CD14-positive monocyte (primary cell): ENCODE measurements around the gene BANP. TPM values are rescaled to one million over a fixed set of nuclear protein-coding genes. Genes with fewer than 3 reads are reported as not detected.

Experiments used
- DNase-seq, 3 donors: peaks; one replicate each; pipeline ENCODE4 v3.0.0-alpha.2; 2011 to 2022
- H2AFZ ChIP-seq: 2 replicates; pipeline ENCODE4 v1.6.0; 2012; ENCODE audit warnings: mild to moderate bottlenecking, low read depth, low read length, inconsistent platforms; ENCODE audit not compliant: insufficient read depth, poor library complexity, severe bottlenecking
- H3K27ac ChIP-seq, 2 donors: 1 replicate in 1 of 2; 2 replicates in 1 of 2; pipeline ENCODE4 v1.5.1; 2012 to 2013; ENCODE audit warnings: low read length in 2 of 2, control low read depth in 1 of 2, inconsistent platforms in 1 of 2, low read depth in 1 of 2, mild to moderate bottlenecking in 1 of 2
- H3K27me3 ChIP-seq, 2 donors: one replicate each; pipeline versions ENCODE4 v1.6.0 to v1.6.1; 2011 to 2013; ENCODE audit warnings: low read length in 2 of 2; ENCODE audit not compliant: control insufficient read depth in 2 of 2, insufficient read depth in 2 of 2
- H3K36me3 ChIP-seq, 2 donors: replicated peaks in 1 of 2; 1 replicate in 1 of 2; 2 replicates in 1 of 2; pipeline versions ENCODE4 v1.5.1 to v1.6.1; 2012 to 2013; ENCODE audit warnings: low read length in 2 of 2, control low read depth in 1 of 2, inconsistent platforms in 1 of 2, mild to moderate bottlenecking in 1 of 2; ENCODE audit not compliant: insufficient read depth in 2 of 2, control insufficient read depth in 1 of 2
- H3K4me1 ChIP-seq, 2 donors: 1 replicate in 1 of 2; 2 replicates in 1 of 2; pipeline versions ENCODE4 v1.5.1 to v1.6.1; 2012 to 2013; ENCODE audit warnings: low read length in 2 of 2, control low read depth in 1 of 2, inconsistent platforms in 1 of 2, mild to moderate bottlenecking in 1 of 2, moderate library complexity in 1 of 2; ENCODE audit not compliant: insufficient read depth in 2 of 2, control insufficient read depth in 1 of 2
- H3K4me2 ChIP-seq: replicated peaks from 2 replicates; pipeline ENCODE3; 2012; ENCODE audit warnings: low read length, moderate library complexity, mild to moderate bottlenecking; ENCODE audit not compliant: poor library complexity, severe bottlenecking; ENCODE audit errors: extremely low read depth
- H3K4me3 ChIP-seq, 3 experiments: fragments of 200-600 bp in 1 of 3; sonication (generic) in 1 of 3; replicated peaks in 1 of 3; 1 replicate in 2 of 3; 2 replicates in 1 of 3; pipeline ENCODE4 v1.5.1; 2011 to 2013; ENCODE audit warnings: low read length in 3 of 3, mild to moderate bottlenecking in 3 of 3, control low read depth in 2 of 3, low read depth in 2 of 3, inconsistent platforms in 1 of 3, moderate library complexity in 1 of 3
- H3K79me2 ChIP-seq: 2 replicates; pipeline ENCODE4 v1.6.0; 2012; ENCODE audit warnings: mild to moderate bottlenecking, control low read depth, inconsistent platforms, low read length, moderate library complexity; ENCODE audit not compliant: insufficient read depth
- H3K9ac ChIP-seq: 2 replicates; pipeline ENCODE4 v1.6.0; 2017; ENCODE audit warnings: low read length, mild to moderate bottlenecking; ENCODE audit not compliant: insufficient read depth, poor library complexity, severe bottlenecking
- H3K9me3 ChIP-seq, 2 donors: replicated peaks in 1 of 2; 1 replicate in 1 of 2; 2 replicates in 1 of 2; pipeline versions ENCODE4 v1.5.1 to v1.6.1; 2012 to 2013; ENCODE audit warnings: low read length in 2 of 2, control low read depth in 1 of 2; ENCODE audit not compliant: control insufficient read depth in 1 of 2, insufficient read depth in 1 of 2
- H4K20me1 ChIP-seq: 2 replicates; pipeline ENCODE4 v1.6.0; 2012; ENCODE audit warnings: mild to moderate bottlenecking, low read length, control low read depth, moderate library complexity; ENCODE audit not compliant: insufficient read depth
- H3K27ac Mint-ChIP-seq, 7 donors: one replicate each; pipeline ENCODE4 v1.8.0; 2020; ENCODE audit warnings: mild to moderate bottlenecking in 7 of 7, mixed read lengths in 7 of 7, moderate library complexity in 6 of 7, inconsistent platforms in 2 of 7
- H3K27me3 Mint-ChIP-seq, 3 donors: one replicate each; pipeline ENCODE4 v1.8.0; 2021 to 2022; ENCODE audit warnings: low read depth in 3 of 3, mild to moderate bottlenecking in 3 of 3, mixed read lengths in 3 of 3, moderate library complexity in 3 of 3, inconsistent platforms in 1 of 3
- H3K36me3 Mint-ChIP-seq, 2 donors: one replicate each; pipeline ENCODE4 v1.8.0; 2020; ENCODE audit warnings: mixed read lengths in 2 of 2, inconsistent platforms in 1 of 2, mild to moderate bottlenecking in 1 of 2
- H3K4me1 Mint-ChIP-seq: one replicate; pipeline ENCODE4 v1.8.0; 2020; ENCODE audit warnings: mild to moderate bottlenecking, mixed read lengths
- H3K4me3 Mint-ChIP-seq, 2 donors: one replicate each; pipeline ENCODE4 v1.8.0; 2020; ENCODE audit warnings: mild to moderate bottlenecking in 2 of 2, mixed read lengths in 2 of 2, moderate library complexity in 1 of 2
- H3K9me3 Mint-ChIP-seq, 7 donors: one replicate each; pipeline ENCODE4 v1.8.0; 2020 to 2022; ENCODE audit warnings: mixed read lengths in 7 of 7, mild to moderate bottlenecking in 6 of 7, moderate library complexity in 6 of 7, inconsistent platforms in 2 of 7
- CTCF ChIP-seq: fragments of 200-600 bp; IDR thresholded peaks from one replicate; pipeline ENCODE4 v1.8.0; 2022; ENCODE audit warnings: antibody characterized with exemption, mild to moderate bottlenecking
- WGBS: methylation state at CpG from one replicate; pipeline ENCODE4 v1.1.5; 2013; ENCODE audit warnings: missing lambda C conversion rate; ENCODE audit not compliant: insufficient coverage; 5-methylcytosine and 5-hydroxymethylcytosine counted together
- intact Hi-C, 2 donors: fragments of 100-400 bp; cut with micrococcal nuclease; formaldehyde crosslinking; loops; one replicate each; pipeline versions ENCODE4 v1.15.0 to v1.15.1; 2023
- polyA plus RNA-seq, 3 donors: library from polyadenylated mRNA; depleted of rRNA in 1 of 3; unstranded in 2 of 3; stranded (reverse) in 1 of 3; fragments of 300-500 nt in 2 of 3; fragments of >200 nt in 1 of 3; fragmentation: Illumina TruSeq in 2 of 3; gene quantifications; 1 replicate in 2 of 3; 2 replicates in 1 of 3; pipeline ENCODE4 v1.2.3, GENCODE V29; 2012 to 2021

BANP gene
- polyA plus RNA-seq, 3 donors, result 10.1 to 40.9 (median 11.7) TPM

- Histone ChIP-seq H3K4me2 (no peak overlapping the region), H3K36me3 (no peaks in the 10 kb centered on the region), H2AFZ (no peak overlapping the region), H3K27ac (peak overlapping the region in 1 of 2 donors; percentile 97), H3K9me3 (no peaks in the 10 kb centered on the region), H3K27me3 (no peaks in the 10 kb centered on the region), H3K9ac (no peak overlapping the region), H3K4me3 (no peak overlapping the region), H4K20me1 (no peaks in the 10 kb centered on the region), H3K4me1 (peaks cover 61 to 73% of the 10 kb centered on the region in 2 donors), H3K79me2 (peaks cover 19% of the 10 kb centered on the region)
- intact Hi-C loops, result no loop called here
- H3K36me3 Mint-ChIP-seq, result peaks cover 6 to 9% of the 10 kb centered on the region in 2 donors
- no peak for TF ChIP-seq CTCF
- WGBS, result 83% methylated on average over 13 of the region's 16 CpGs
- no peak overlapping the region for H3K4me3 Mint-ChIP-seq
- peaks cover 61% of the 10 kb centered on the region for H3K4me1 Mint-ChIP-seq
- H3K9me3 Mint-ChIP-seq, result no peaks in the 10 kb centered on the region
- peaks cover 0 to 2% (median 2%) of the 10 kb centered on the region in 3 donors for H3K27me3 Mint-ChIP-seq
- peak in 1 of 3 donors; percentile 60 for DNase-seq
- peak overlapping the region in 6 of 7 donors; percentile 94 to 98 (median 97) for H3K27ac Mint-ChIP-seq
These were observed 2.0 kb upstream of the BANP start for GRCh38 chr16:87949071-87949744.

- Histone ChIP-seq H3K27me3 (no peaks in the 10 kb centered on the region), H3K4me3 (peak overlapping the region; percentile 72 to 94 (median 90)), H3K4me1 (peaks cover 77 to 89% of the 10 kb centered on the region in 2 donors), H2AFZ (no peak overlapping the region), H3K79me2 (peaks cover 38% of the 10 kb centered on the region), H3K36me3 (no peaks in the 10 kb centered on the region), H3K9me3 (no peaks in the 10 kb centered on the region), H3K9ac (peak overlapping the region; percentile 99), H4K20me1 (no peaks in the 10 kb centered on the region), H3K4me2 (peak overlapping the region; percentile 89), H3K27ac (peak overlapping the region; percentile 97 to 99)
- no peak for DNase-seq
- H3K36me3 Mint-ChIP-seq, result peaks cover 10 to 11% of the 10 kb centered on the region in 2 donors
- peaks cover 0 to 4% (median 0%) of the 10 kb centered on the region in 3 donors for H3K27me3 Mint-ChIP-seq
- peak overlapping the region; percentile 84 to 94 for H3K4me3 Mint-ChIP-seq
- intact Hi-C loops, result loop anchor here (5.0 to 10.0 kb wide), 2 partner anchors 35 to 753 kb away; partner anchors contain the start of genes CTU2 (in 1 of the 2) and RNF166 (in 1 of the 2)
- peaks cover 0 to 2% (median 0%) of the 10 kb centered on the region in 7 donors for H3K9me3 Mint-ChIP-seq
- H3K27ac Mint-ChIP-seq, result peak overlapping the region; percentile 96 to 100 (median 97)
- peak; percentile 13 for TF ChIP-seq CTCF
- peaks cover 74% of the 10 kb centered on the region for H3K4me1 Mint-ChIP-seq
- WGBS, result 4% methylated on average over 77 of the region's 82 CpGs
These were observed 611 bp downstream of the BANP start for GRCh38 chr16:87951552-87952538.
